PC-3 (cell line): Measurements from ENCODE around the gene NKX6-2. TPM values are rescaled to one million over a fixed set of nuclear protein-coding genes. Genes with fewer than 3 reads are reported as not detected.

Experiments used
- ATAC-seq: fragments of 200-7000 bp; cut with Tn5 transposase; 2 replicates; pipeline ENCODE4 v1.9.1; 2020; ENCODE audit warnings: mild to moderate bottlenecking, moderate library complexity
- BruUV-seq: library from RNA; stranded (reverse); fragments of 400-500 nt; replicated peaks from 2 replicates; lab custom pipeline; 2021; lab: Mats Ljungman, UMichigan
- CTCF ChIA-PET: fragments of 300-600 bp; sonication (Branson Sonifier 250); formaldehyde crosslinking; loops from one replicate; lab custom pipeline; 2022; ENCODE audit warnings: antibody characterized with exemption; lab: Charles Lee
- POLR2A ChIA-PET: fragments of 300-600 bp; sonication (Branson Sonifier 250); formaldehyde crosslinking; loops from one replicate; lab custom pipeline; 2022; ENCODE audit warnings: antibody characterized with exemption; ENCODE audit not compliant: unreplicated experiment; lab: Charles Lee
- DNase-seq: peaks from one replicate; pipeline ENCODE4 v3.0.0-alpha.2; 2015
- H2AFZ ChIP-seq: fragments of 300-600 bp; sonication (generic); 2 replicates; pipeline ENCODE4 v1.6.0; 2016; ENCODE audit warnings: antibody characterized with exemption, low read length
- H3F3A ChIP-seq: fragments of 300-600 bp; sonication (generic); one replicate; pipeline ENCODE4 v1.6.0; 2017; ENCODE audit warnings: antibody characterized with exemption, low read length, control low read depth, mild to moderate bottlenecking; ENCODE audit not compliant: unreplicated experiment
- H3K27ac ChIP-seq: fragments of 300-600 bp; sonication (generic); 2 replicates; pipeline ENCODE4 v1.5.1; 2016; ENCODE audit warnings: mild to moderate bottlenecking, low read length
- H3K27me3 ChIP-seq: fragments of 300-600 bp; sonication (generic); 2 replicates; pipeline ENCODE4 v1.6.1; 2016; ENCODE audit warnings: low read length, mixed read lengths
- H3K36me3 ChIP-seq: fragments of 300-600 bp; sonication (generic); 2 replicates; pipeline ENCODE4 v1.6.1; 2016; ENCODE audit warnings: low read depth, mixed run types, low read length, mixed read lengths
- H3K4me1 ChIP-seq: fragments of 300-600 bp; sonication (generic); 2 replicates; pipeline ENCODE4 v1.5.1; 2016; ENCODE audit warnings: low read length; ENCODE audit not compliant: insufficient read depth
- H3K4me2 ChIP-seq: fragments of 300-600 bp; sonication (generic); 2 replicates; pipeline ENCODE4 v1.6.0; 2016; ENCODE audit warnings: low read length
- H3K4me3 ChIP-seq: fragments of 300-600 bp; sonication (generic); 2 replicates; pipeline ENCODE4 v1.5.1; 2016; ENCODE audit warnings: mild to moderate bottlenecking, low read length, mixed read lengths
- H3K79me2 ChIP-seq: fragments of 300-600 bp; sonication (generic); 2 replicates; pipeline ENCODE4 v1.6.1; 2017; ENCODE audit warnings: low read length, mixed read lengths
- H3K9ac ChIP-seq: fragments of 300-600 bp; sonication (generic); 2 replicates; pipeline ENCODE4 v1.6.0; 2016; ENCODE audit warnings: mild to moderate bottlenecking, low read length
- H3K9me2 ChIP-seq: fragments of 300-600 bp; sonication (generic); replicated peaks from 2 replicates; pipeline ENCODE4 v1.6.1; 2016; ENCODE audit warnings: mixed run types, low read length, mixed read lengths
- H3K9me3 ChIP-seq: fragments of 300-600 bp; sonication (generic); 2 replicates; pipeline ENCODE4 v1.6.1; 2016; ENCODE audit warnings: low read length, mixed read lengths
- H4K20me1 ChIP-seq: fragments of 300-600 bp; sonication (generic); 2 replicates; pipeline ENCODE4 v1.6.1; 2016; ENCODE audit warnings: low read length, mixed read lengths
- EZH2 ChIP-seq: fragments of 300-600 bp; sonication (generic); IDR thresholded peaks from one replicate; pipeline ENCODE4 v1.6.1; 2017; ENCODE audit warnings: antibody characterized with exemption, mild to moderate bottlenecking, low read length; ENCODE audit not compliant: unreplicated experiment
- EZH2phosphoT487 ChIP-seq: fragments of 300-600 bp; sonication (generic); IDR thresholded peaks from 2 replicates; pipeline ENCODE4 v1.6.1; 2018; ENCODE audit warnings: mild to moderate bottlenecking, antibody characterized with exemption, low read length, borderline replicate concordance
- intact Hi-C: fragments of 100-400 bp; cut with micrococcal nuclease; formaldehyde crosslinking; loops from 2 replicates; pipeline ENCODE4 v1.9.0; 2023
- total RNA-seq: library from RNA; depleted of rRNA; stranded (reverse); fragments of >200 nt; gene quantifications from 2 replicates; pipeline ENCODE4 v1.2.3, GENCODE V29; 2014
- TF ChIP-seq, protein P1 (sequence below): fragments of 300-600 bp; sonication (generic); conservative IDR thresholded peaks from 2 replicates; pipeline ENCODE4 v1.5.1; 2017; ENCODE audit warnings: antibody characterized with exemption, low read depth, mild to moderate bottlenecking, low read length

NKX6-2 gene
- total RNA-seq, 1 experiment from 2014 or later: not detected

DNA sequence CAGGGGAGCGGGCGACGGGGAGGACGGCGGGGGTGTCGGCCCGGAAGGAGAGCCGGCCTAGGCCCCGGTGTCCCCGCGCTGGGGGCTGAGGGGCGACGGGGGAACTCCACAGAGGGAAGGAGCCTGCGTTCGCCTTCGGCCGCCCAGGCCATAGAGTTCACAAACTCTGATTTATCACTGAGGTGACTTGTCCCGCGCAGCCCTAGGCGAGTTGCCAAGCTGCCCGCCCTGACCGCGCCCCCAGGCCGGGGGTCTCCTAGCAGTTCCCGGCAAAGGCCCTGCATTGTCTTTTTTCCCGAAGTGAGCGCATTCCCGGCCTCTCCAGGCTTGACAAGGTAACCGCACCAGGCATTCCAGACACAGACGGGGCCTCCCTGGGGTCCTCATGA is 2.9 kb upstream of the NKX6-2 start:
- Histone ChIP-seq H3K27ac (no peak overlapping the region), H3K4me3 (no peak overlapping the region), H3K9ac (no peak overlapping the region), H3K27me3 (peaks cover 30% of the 10 kb centered on the region), H4K20me1 (no peaks in the 10 kb centered on the region), H3K79me2 (no peaks in the 10 kb centered on the region), H3K4me1 (no peaks in the 10 kb centered on the region), H2AFZ (no peak overlapping the region), H3F3A (no peaks in the 10 kb centered on the region), H3K36me3 (no peaks in the 10 kb centered on the region), H3K9me2 (no peaks in the 10 kb centered on the region), H3K4me2 (no peak overlapping the region), H3K9me3 (no peaks in the 10 kb centered on the region)
- no peak for DNase-seq
- TF ChIP-seq EZH2phosphoT487: no peak
- TF ChIP-seq EZH2: no peak
- TF ChIP-seq, protein P1, sequence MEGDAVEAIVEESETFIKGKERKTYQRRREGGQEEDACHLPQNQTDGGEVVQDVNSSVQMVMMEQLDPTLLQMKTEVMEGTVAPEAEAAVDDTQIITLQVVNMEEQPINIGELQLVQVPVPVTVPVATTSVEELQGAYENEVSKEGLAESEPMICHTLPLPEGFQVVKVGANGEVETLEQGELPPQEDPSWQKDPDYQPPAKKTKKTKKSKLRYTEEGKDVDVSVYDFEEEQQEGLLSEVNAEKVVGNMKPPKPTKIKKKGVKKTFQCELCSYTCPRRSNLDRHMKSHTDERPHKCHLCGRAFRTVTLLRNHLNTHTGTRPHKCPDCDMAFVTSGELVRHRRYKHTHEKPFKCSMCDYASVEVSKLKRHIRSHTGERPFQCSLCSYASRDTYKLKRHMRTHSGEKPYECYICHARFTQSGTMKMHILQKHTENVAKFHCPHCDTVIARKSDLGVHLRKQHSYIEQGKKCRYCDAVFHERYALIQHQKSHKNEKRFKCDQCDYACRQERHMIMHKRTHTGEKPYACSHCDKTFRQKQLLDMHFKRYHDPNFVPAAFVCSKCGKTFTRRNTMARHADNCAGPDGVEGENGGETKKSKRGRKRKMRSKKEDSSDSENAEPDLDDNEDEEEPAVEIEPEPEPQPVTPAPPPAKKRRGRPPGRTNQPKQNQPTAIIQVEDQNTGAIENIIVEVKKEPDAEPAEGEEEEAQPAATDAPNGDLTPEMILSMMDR: no peak
- BruUV-seq: no TSS peak
- no peak for ATAC-seq
- ChIA-PET CTCF (no interaction called here), POLR2A (no interaction called here)
- intact Hi-C loops: no loop called here

DNA sequence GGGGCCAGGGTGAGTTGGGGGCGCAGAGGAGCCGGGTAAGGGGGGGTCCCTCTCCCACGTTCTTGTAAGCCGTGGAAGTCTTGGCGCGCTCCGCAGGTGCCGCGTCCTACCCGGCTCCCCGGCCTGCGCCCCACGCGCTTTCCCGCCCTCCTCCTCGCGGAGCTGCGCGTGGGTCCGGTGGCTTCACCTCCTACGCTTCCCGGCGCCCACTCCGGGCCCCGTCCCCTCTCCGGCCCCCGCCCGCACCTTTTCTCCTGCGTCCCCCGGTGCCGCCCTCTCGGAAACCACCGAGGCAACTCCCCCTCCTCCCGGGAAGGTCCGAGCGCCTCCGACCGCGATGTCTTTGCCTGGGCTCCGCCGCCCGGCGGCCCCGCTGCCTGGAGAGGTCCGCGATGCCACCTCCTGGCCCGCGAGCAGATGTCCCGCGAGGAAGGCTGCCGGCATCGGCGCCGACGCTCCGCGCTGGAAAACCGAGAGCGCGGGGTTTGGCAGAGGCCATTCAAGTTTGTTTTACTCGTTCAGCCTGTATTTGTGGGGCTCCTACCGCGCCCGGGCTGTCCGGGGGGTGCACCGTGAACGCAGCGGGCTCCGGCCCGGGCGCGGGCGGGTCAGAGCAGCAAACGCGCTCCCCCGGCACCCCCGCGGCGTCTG is 2.4 kb upstream of the NKX6-2 start:
- TF ChIP-seq EZH2 (peak; percentile 59), EZH2phosphoT487 (no peak)
- TF ChIP-seq, protein P1: 0 out of 2 replicates have a peak, but pooled peaks have one; percentile 13
- Histone ChIP-seq H2AFZ (no peak overlapping the region), H4K20me1 (no peaks in the 10 kb centered on the region), H3K4me2 (no peak overlapping the region), H3K79me2 (no peaks in the 10 kb centered on the region), H3K27ac (no peak overlapping the region), H3K36me3 (no peaks in the 10 kb centered on the region), H3K27me3 (peaks cover 30% of the 10 kb centered on the region), H3K4me3 (no peak overlapping the region), H3F3A (no peaks in the 10 kb centered on the region), H3K9me3 (no peaks in the 10 kb centered on the region), H3K4me1 (no peaks in the 10 kb centered on the region), H3K9me2 (no peaks in the 10 kb centered on the region), H3K9ac (no peak overlapping the region)
- DNase-seq (peak; percentile 8), ATAC-seq (peak; percentile 45)
- ChIA-PET CTCF (no interaction called here), POLR2A (no interaction called here)
- BruUV-seq: no TSS peak
- intact Hi-C loops: no loop called here

DNA sequence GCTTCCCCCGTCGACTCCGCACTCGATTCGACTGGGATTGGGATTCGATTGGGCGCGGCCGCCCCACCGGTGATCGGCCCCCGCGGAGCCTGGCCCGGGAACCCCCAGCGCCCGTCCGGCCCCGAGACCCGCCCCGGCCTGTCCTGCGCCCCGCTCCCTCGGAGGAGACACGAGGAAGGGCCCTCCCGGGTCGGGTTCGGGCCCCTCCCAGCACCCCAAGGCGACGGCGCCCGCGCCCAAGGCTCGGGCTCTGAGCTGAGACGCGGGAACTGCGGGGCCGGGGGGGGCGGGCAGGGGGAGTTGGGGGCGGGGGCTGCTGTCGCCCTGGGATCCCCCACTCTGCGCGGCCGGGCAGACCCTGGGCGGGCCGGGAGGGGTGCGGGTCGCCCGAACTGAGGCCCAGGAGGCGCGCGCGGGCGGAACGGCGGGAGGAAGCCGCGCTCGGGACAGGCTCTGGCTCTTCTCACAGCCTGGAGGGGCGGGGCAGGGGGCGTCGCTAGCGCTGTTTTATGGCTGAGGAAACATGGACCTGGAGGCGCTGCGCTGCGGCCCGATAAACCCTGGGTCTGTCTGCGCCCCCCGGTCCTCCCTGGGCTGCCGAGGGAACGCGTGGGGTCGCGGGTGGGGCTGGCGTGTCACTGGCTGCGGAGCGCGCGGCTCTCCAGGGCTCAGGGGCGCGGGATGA is 1.7 kb upstream of the NKX6-2 start:
- no peak overlapping the region for H3K9ac ChIP-seq
- peak overlapping the region; percentile 40 for H3K4me3 ChIP-seq
- peaks cover 30% of the 10 kb centered on the region for H3K27me3 ChIP-seq
- ChIA-PET CTCF (no interaction called here), POLR2A (no interaction called here)
- H3K4me2 ChIP-seq: peak overlapping the region; percentile 53
- TF ChIP-seq EZH2phosphoT487 (no peak), EZH2 (no peak)
- TF ChIP-seq, protein P1: no peak
- H3F3A ChIP-seq: no peaks in the 10 kb centered on the region
- no TSS peak for BruUV-seq
- no peak overlapping the region for H3K27ac ChIP-seq
- H3K9me3 ChIP-seq: no peaks in the 10 kb centered on the region
- no peaks in the 10 kb centered on the region for H3K79me2 ChIP-seq
- no peaks in the 10 kb centered on the region for H3K9me2 ChIP-seq
- no peak overlapping the region for H2AFZ ChIP-seq
- intact Hi-C loops: no loop called here
- no peaks in the 10 kb centered on the region for H4K20me1 ChIP-seq
- H3K36me3 ChIP-seq: no peaks in the 10 kb centered on the region
- ATAC-seq: no peak
- no peak for DNase-seq
- no peaks in the 10 kb centered on the region for H3K4me1 ChIP-seq
